Amygdala (tissue), 56 donors: ENCODE measurements around the gene ARMC6.
A peak's percentile ranks its signal among the peaks of the same experiment; 100 is the strongest.

ENCODE experiments used
- DNase-seq, 56 donors: peaks; one replicate each; lab custom pipeline; 2025; lab: John Stamatoyannopoulos, UW

Gene ARMC6

DNA sequence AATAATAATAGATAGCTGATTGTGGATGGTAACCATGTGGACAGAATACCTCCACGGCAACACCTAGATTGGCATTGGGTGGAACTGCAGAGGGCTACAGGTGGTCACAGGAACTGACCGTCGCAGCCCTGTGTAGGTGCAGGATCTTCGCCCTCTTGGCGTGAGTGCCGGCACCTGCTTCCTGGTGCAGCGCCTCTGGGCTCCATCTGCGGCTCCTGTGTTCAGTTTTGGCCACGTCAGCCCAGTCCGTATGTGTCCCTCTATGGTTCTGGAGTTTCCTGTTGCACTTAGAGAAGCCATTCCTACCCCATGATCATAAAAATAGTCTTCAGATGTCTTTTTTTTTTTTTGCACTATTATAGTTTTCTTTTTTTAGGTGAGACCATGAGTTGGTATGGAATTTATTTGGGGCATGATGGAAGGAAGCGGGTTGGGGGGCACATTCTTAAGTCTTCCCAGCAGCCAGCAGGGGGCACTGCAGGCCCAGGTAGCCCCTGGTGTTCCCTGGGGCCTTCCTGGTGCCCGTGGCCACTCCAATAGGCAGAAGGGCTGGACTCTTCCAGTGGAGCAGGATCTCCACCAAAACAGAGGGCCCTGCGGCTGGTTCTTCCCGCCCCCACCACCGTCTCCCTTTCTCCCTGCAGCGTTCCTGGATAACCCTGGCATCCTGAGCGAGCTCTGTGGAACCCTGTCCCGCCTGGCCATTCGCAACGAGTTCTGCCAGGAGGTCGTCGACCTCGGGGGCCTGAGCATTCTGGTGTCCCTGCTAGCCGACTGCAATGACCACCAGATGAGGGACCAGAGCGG is 20.3 kb downstream of the ARMC6 start:
- DNase-seq, result peak in 23 of 56 donors; percentile 3 to 75 (median 32)

DNA sequence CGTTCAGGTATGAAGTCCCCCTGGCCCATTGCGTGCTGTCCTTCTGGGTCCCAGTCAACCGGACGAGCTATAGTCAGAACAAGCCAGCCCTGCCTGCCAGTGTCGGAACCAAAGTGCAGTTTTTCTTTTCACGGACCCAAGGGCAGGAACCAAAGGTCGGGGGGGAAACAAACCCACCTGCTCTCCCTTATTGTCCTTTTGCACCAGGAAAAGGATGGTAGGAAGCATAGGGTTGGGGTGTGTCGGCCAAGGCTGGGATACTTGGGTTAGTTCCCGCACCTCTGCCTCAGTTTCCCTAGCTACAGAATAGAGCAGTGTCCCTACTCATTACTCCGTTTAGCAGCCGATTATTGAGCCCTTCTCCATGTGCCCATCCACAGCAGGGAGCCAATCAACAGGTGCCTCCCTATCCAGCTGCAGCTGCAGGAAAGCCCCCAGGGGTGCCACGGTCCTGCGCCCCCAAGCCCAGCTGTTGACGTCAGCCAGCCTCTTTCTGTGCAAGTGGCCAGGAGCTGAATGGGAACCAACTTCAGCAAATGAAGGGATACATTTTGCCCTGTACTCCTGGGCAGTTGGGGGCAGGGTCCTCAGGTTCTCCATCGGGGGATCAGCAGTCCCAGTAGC is 21.0 kb downstream of the ARMC6 start:
- DNase-seq, result no peak

DNA sequence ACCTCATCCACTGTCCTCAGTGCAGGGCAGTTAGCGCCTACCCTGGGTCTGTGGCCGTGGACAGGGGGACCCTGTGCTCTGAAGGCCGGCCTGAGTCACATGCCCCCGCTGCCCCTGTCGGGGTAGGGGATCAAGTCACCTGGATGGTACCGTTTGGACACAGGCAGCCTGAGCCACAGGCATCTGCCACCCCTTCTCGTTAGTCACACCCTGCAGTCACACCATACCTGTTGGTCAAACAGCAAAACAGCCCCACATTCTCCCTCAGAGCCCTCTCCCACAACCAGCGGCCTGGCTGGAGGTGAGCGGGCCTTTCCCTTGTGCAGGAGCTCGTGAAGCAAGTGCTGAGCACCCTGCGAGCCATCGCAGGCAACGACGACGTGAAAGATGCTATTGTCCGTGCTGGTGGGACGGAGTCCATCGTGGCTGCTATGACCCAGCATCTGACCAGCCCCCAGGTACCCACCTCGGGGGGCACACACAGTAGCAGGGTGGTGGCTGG is 21.6 kb downstream of the ARMC6 start:
- DNase-seq, result no peak

- no peak for DNase-seq
Observed at GRCh38 chr19:19055701-19056100, 22.3 kb downstream of the ARMC6 start.

DNA sequence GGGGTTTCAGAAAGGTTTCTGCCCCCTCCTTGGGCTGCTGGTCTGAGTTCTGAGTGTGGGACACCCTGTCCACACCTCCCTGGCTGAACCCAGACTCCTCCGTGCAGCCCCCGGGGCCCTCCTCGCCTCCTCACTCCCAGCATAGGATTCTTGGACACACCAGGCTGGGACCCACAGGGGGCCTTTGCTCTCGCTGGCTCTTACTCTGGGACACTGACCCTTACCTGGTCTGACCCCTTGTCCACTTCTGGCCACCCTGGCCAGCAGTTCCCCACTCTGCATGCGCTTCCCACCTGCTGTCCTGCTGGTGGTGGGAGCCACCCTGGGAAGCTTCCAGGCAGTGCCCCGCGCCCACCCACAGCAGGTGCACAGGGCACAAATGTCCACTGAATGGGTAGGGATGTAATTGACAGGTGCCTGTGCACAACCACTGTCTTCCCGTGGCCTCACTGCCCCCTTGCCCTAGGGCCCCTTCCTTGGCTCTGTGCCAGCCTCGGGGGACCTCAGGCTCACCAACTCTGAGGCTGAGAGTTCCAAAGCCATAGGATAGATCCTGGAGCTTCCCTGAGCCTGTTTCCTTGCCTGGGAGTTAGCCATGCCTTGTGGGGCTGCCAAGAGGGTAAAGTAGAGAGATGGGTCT is 23.4 kb downstream of the ARMC6 start:
- DNase-seq, result no peak

DNA sequence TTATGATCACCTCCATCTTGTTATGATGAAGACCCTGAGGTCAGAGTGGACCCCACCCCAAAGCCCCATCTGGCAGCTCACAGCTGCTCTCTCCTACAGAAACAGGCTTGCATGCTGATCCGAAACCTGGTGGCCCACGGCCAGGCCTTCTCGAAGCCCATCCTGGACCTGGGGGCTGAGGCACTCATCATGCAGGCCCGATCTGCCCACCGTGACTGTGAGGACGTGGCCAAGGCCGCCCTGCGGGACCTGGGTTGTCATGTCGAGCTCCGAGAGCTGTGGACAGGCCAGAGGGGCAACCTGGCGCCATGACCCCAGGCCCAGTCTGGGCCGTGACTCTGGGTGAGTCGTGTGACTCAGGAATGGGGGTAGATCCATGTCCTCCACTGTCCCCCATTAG is 23.9 kb downstream of the ARMC6 start:
- no peak for DNase-seq

DNA sequence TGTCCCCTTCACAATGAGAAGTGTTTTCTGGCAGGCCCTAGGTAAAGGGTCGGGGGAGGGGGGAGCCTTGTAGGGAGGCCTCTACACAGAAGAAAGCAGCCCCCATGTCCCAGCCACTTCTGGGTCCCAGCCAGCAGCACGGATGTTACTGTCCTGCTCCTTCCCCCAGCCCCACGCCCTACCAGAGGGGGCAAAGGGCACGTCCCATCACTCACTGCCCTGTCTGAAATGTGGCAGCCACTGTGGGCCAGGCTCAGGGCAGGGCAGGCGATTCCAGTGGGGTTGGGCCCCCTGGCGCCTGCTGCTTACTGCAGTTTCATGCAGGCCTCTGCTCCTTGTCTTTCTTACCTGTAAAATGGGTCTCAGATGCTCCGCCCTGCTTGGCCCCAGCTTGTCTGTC is 24.3 kb downstream of the ARMC6 start:
- DNase-seq, result no peak

- no peak for DNase-seq
Observed at GRCh38 chr19:19059018-19059836, 25.8 kb downstream of the ARMC6 start.

GRCh38 chr19:19059837-19060611 is 26.6 kb downstream of the ARMC6 start:
- DNase-seq, result no peak

- DNase-seq, result peak in 20 of 56 donors; percentile 3 to 53 (median 20)
Observed at GRCh38 chr19:19061506-19061905, 28.1 kb downstream of the ARMC6 start.

DNA sequence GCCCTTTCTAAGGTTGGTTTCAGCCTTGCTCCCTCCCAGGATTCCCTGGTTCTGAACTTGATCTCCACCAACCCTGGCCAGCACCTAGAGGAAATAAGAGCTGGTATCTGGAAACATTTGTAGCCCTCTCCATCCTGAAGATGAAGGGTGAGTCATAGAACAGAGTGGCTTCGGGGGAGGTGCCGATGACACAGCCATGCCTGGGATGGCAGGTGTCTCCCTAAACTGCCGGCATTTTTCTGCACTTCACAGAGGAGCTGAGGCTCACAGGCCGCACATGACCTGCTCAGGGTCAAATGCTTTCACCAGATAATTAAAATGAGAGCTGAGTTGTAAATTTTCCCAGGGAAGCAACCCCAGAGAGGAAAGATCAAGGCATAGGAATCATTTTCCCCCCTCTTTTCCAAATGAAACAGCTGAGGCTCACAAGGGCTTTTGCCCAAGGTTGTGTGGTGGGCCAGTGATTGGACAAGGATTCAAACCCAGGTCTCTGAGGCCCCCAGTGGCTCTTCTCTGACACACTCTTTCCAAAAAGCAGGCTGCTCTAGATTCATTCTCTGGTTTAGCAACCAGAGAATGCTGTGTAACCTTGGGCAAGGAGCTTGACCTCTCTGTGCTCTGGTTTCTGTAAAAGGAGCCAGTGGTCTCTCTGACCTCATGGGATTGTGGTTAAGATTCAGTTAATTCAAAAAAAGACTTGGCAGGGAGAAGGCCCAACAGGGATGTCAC is 29.2 kb downstream of the ARMC6 start:
- no peak for DNase-seq

GRCh38 chr19:19063183-19064097 is 30.0 kb downstream of the ARMC6 start, which contains the start of gene SLC25A42:
Gene SLC25A42, plus strand, starts transcription at chr19:19063994. Its CDS starts 32,131 bp downstream, at chr19:19096125.
- peak; percentile 78 to 100 (median 100) for DNase-seq

GRCh38 chr19:19064098-19064722 is 30.8 kb downstream of the ARMC6 start:
- peak in 1 of 56 donors; percentile 34 for DNase-seq

DNA sequence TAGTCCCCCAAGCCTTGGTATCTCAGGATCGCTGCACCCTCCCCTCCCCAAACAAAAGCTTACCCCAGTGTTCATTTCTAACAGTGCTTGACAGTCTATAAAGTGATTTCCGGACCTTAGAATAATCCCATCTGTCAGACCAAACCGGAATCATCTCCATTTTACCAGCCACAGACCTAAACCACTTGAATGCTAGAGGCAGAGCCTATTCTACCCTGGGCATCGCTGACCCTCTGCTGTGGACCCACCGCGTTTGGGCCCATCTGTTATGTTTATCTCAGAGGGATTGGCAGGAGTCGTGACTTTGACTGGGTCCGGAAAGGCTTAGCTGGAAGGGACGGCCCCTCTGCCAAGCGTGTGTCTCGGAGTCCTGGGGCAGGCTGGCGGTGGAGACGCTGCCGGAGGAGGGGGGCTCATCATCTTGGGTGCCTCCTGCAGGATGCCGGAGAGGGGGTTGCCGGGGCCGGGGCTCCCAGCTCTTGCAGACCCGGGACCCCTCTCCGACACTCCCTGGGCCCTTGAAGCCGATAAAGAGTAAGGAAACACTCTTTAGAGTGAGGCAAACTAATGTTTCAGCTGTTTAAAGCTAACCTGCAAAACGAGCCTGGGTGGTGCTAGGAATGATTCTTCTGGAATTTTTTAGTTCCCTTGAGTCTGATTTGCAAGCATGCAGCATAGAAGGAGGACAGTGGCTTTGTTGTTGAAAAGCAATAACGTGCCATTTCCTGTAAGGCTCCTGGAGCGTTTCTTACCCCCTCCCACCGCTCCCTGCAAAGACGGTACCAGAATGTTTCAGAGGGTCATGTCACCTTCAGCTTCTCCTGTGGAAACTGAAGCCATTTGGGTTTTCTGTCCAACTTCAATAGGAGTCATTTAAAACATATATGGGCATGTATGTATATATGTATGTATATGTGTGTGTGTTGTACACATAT is 31.7 kb downstream of the ARMC6 start:
- DNase-seq, result peak in 5 of 56 donors; percentile 2 to 24 (median 9)

- peak in 9 of 56 donors; percentile 6 to 42 (median 12) for DNase-seq
Observed at GRCh38 chr19:19067276-19068072, 34.1 kb downstream of the ARMC6 start.
